ENCODE data around the gene E4F1.

Gene E4F1

GRCh38 chr16:2270588-2271470 is 47.4 kb downstream of the E4F1 start:
- DNase-seq (ENCODE audit: low read depth in 3 of 3, low spot score in 1 of 3) = no peak

- no peak for DNase-seq (ENCODE audit: low read depth in 3 of 3, low spot score in 1 of 3)
These were observed 48.6 kb downstream of the E4F1 start for GRCh38 chr16:2271848-2272461.

GRCh38 chr16:2273484-2273883 is 50.1 kb downstream of the E4F1 start:
- DNase-seq (ENCODE audit: low read depth in 3 of 3, low spot score in 1 of 3) = no peak

DNA sequence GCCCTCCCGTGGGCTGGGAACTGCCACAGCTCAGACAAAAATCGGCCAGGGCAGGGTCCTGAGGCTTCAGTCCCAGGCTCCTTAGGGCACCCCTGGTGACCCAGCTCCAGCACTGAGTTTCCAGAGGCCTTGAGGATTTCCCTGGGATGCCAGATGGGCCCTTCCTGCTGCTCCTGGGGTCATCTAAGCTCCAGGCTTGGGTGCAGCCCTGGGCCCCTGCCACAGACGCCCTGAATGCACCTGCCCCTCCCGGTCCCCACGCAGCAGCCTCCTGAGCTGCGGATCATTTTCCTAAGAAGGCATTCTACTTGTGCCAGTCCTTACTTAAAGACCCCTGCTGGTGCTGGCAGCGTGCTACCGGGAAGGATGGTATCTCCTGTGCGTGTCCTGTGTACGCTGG is 50.5 kb downstream of the E4F1 start:
- DNase-seq (ENCODE audit: low read depth in 3 of 3, low spot score in 1 of 3) = no peak

DNA sequence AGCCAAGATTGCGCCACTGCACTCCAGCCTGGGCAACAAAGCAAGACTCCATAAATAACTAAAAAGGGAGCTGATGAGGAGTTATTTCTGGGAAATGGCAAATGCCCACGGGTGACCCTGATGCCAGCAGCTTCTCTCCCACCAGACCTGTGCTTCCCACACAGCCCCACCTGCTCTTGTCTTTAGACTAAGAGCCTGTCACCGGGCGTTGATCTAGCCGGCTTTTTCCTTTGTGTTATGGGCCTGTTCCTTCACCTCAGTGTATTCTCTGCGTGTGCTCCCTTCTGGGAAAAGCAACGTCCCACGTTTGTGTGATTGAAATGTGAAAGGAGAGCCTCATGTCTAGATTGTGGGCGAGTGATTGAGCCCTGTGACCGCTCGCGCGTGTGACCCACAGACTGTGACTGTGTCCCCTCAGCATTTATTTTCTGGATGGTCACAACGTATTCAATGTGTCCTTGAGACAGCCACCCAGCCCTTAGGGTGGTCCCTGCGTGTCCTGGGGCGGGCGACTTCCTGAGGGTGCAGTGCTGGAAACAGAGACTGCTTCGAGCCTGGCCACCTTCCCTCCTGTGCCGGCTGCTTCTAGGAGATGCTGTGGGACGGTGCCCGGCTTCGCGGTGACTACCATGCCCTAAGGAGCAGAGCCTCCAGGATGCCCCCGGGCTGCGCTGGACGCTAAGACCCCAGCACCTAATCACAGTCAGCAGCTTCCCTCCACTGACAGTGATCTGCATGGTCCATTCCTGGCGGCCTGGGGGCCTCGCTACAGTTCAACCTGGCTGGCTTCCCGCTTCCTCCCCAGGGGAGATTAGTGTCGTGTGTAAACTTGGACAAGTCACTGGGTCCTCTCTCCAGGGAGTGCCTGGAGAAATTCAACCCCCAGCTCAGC is 52.3 kb downstream of the E4F1 start:
- DNase-seq (ENCODE audit: low read depth in 3 of 3, low spot score in 1 of 3) = no peak

- DNase-seq (ENCODE audit: low read depth in 3 of 3, low spot score in 1 of 3) = no peak
These were observed 53.2 kb downstream of the E4F1 start for GRCh38 chr16:2276368-2277195.

DNA sequence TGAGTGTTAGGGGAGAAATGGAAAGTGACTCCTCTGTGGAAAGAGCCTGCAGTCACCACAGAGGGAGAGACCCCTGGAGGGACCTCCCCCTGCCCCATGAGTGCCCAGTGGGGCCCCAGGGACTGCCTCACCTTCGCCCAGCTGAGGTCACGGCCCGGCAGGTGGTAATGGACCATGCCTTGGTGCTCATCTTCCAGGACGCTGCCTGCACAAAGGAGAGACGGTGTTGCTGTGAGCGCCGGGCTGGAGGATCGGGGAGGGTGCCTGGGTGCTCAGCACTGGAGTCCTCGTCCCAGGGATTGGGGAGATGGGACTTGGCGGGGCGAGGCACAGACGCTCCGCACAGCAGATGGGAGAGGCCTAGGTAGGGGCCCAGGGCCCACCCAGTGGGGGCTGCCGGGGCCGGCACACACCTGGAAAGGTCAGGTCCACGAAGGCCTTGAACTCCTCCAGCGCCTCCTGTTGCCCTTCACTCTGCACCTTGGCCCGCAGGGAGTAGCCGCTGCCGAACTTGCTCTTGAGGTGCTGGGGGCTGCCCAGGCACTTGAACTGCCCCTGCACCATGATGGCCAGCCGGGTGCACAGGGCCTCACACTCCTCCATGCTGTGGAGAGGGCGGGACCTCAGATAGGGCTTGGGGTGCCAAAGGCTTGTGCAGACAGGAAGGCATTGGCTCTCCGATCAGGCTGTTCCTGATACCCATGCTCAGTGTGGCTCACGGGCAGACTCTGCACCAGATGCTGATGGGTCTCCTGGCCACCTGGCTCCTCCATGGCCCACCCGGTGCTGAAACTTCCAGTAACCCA is 54.3 kb downstream of the E4F1 start:
- DNase-seq (ENCODE audit: low read depth in 3 of 3, low spot score in 1 of 3) = no peak

DNA sequence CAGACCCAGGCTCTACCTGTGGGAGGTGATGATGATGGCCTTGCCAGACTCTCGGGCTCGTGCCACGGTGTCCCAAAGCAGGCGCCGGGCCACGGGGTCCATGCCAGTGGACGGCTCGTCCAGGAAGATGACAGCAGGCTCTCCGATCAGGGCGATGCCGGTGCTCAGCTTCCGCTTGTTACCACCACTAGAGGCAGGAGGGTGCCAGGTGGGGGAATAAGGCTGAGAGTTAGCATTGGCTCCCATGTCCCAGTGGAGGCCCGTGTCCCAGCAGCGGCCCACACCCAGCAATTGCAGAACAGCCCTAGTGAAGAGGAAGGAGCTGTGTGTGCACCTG is 54.8 kb downstream of the E4F1 start:
- no peak for DNase-seq (ENCODE audit: low read depth in 3 of 3, low spot score in 1 of 3)

GRCh38 chr16:2278956-2279800 is 55.8 kb downstream of the E4F1 start:
- no peak for DNase-seq (ENCODE audit: low read depth in 3 of 3, low spot score in 1 of 3)

- no peak for DNase-seq (ENCODE audit: low read depth in 3 of 3, low spot score in 1 of 3)
These were observed 57.1 kb downstream of the E4F1 start for GRCh38 chr16:2280461-2280860.

DNA sequence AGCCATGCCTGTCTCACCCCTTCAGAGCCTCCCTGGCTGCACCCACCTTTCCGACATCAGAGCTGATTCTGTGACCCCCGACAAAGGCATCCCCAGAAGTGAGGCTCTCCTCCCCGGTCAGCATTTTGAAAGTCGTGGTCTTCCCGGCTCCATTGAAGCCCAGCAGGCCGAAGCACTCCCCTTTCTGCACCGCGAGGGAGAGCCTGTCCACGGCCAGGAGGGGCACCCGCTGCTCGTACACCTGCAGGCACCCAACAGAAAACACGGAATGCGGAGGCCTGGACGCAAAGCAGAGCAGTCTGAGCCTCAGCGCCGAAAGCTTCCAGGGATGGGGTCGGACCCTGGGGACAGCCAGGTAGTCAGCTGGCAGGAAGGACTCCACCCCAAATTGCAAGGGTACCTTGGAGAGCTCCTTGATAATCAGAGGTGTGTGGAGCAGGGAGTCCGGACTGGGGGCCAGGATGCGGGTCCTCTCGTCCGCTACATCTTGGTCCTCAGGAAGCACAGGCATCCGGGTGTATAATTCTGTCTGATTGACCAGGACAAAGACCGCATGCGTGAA is 57.7 kb downstream of the E4F1 start:
- DNase-seq (ENCODE audit: low read depth in 3 of 3, low spot score in 1 of 3) = no peak

DNA sequence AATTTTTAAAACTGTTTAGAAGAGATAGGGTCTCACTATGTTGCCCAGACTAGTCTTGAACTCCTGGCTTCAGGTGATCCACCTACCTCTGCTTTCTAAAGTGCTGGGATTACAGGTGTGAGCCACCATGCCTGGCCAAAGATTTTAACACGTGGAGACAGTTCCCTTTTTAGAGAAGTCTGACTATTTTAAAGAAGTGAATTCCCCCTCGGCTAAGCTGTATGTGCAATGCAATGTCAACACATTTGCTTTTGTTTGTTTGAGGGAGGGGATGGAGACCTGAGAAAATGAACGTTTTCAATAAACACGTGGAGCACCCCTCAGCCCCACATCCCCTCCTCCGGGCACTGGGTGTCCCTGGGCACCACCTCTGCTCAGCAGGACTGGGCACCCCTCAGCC is 58.9 kb downstream of the E4F1 start:
- no peak for DNase-seq (ENCODE audit: low read depth in 3 of 3, low spot score in 1 of 3)

- DNase-seq (ENCODE audit: low read depth in 3 of 3, low spot score in 1 of 3) = no peak
These were observed 59.6 kb downstream of the E4F1 start for GRCh38 chr16:2282866-2283555.

GRCh38 chr16:2284001-2284770 is 60.8 kb downstream of the E4F1 start:
- no peak for DNase-seq (ENCODE audit: low read depth in 3 of 3, low spot score in 1 of 3)

DNA sequence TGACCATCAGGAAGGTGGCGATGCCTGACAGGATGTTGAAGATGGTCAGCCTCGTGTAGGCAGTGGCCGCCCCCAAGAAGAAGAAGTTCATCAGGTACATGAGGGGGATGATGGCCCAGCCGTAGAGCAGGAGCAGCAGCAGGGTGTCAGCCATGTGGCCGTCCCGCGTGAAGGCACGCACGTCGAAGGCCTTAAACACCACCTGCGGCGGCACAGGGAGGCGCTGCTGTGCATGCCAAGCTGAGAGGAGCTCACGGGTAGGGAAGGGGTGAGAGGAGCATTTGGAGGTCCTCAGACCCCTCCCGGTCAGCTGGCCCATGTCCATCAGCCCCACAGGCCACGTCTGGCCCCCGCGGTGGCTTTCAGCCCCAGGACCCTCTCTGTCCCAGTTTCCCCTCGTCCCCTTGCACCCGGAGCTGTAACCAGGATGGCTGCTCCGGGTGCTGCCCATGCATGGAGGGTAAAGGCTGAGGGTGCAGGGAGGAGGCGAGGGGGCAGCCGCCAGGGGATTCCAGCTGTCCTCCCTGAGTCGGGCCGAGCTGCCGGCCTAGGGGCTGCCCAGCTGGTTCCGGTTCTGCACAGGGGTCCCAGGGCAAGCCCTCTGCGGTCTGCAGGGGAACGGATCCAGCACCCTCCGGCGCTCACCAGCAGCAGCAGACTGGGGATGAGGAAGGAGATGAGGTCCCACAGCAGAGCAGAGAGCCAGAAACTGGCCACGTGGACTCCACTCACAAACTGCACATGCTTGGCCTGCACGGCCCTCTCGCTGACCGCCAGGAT is 61.6 kb downstream of the E4F1 start:
- no peak for DNase-seq (ENCODE audit: low read depth in 3 of 3, low spot score in 1 of 3)
